ENCODE results near the gene CDHR3. TPM values are rescaled to one million over a fixed set of nuclear protein-coding genes. Genes with fewer than 3 reads are reported as not detected.
"Not testable (repeated sequence)": the region's sequence is repeated elsewhere in the genome, so short reads cannot be mapped to it uniquely, and the experiment has no call there.

CDHR3 gene
- polyA plus RNA-seq, 2 donors, result 0.66 to 0.88 TPM

GRCh38 chr7:105979405-105979804 is 16.3 kb downstream of the CDHR3 start:
- Histone ChIP-seq H3K27ac (ENCODE audit: low read depth in 2 of 2, low read length in 1 of 2) (no peak overlapping the region), H3K4me1 (ENCODE audit: control insufficient read depth in 2 of 2, insufficient read depth in 2 of 2, low read length in 1 of 2) (no peaks in the 10 kb centered on the region), H3K4me3 (ENCODE audit: low read depth in 1 of 2, low read length in 2 of 2) (no peak overlapping the region), H3K36me3 (ENCODE audit: control insufficient read depth in 2 of 2, insufficient read depth in 2 of 2, low read length in 1 of 2) (no peaks in the 10 kb centered on the region), H3K9me3 (ENCODE audit: control insufficient read depth in 2 of 2, insufficient read depth in 1 of 2, low read depth in 1 of 2, low read length in 1 of 2) (no peaks in the 10 kb centered on the region), H3K27me3 (ENCODE audit: control insufficient read depth in 1 of 2, insufficient read depth in 2 of 2, low read length in 2 of 2) (no peaks in the 10 kb centered on the region)
- WGBS, 2 donors, result 86 to 92% methylated on average over 2 of the region's 2 CpGs

DNA sequence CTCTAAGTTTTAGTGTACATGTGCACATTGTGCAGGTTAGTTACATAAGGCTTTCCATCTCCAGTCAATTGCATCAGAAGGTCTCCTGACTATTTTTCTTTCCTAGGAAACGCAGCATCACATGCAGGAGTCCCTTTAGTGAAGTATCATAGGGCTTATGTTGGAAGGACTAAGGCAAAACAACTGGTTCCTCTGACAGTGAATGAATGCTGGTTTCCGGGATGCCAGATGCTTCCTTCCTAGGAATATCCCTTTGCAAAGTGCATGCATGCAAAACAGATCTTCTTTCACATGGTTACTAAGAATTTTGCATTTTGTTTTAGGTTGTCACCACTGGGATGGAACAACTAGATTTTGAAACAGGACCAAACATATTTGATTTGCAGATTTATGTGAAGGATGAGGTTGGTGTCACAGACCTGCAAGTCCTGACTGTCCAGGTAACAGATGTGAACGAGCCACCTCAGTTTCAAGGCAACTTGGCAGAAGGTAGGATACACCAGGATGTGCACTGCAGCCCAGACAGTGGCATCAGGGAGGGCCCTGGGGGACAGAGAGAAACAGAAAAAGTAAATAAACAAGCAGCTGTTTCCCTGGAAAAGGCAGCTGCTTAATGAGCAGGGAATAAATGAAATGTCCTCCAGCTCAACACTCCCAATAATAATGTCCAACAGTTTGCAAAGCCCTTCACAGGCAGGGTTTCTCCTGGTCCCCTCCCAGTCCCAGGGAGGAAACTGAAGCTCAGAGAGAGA is 17.8 kb downstream of the CDHR3 start:
- H3K36me3 ChIP-seq (ENCODE audit: control insufficient read depth in 2 of 2, insufficient read depth in 2 of 2, low read length in 1 of 2), result no peaks in the 10 kb centered on the region
- 71 to 76% methylated on average over 3 of the region's 3 CpGs for WGBS, 2 donors
- H3K4me3 ChIP-seq (ENCODE audit: low read depth in 1 of 2, low read length in 2 of 2), result no peak overlapping the region
- no peaks in the 10 kb centered on the region for H3K27me3 ChIP-seq (ENCODE audit: control insufficient read depth in 1 of 2, insufficient read depth in 2 of 2, low read length in 2 of 2)
- no peaks in the 10 kb centered on the region for H3K4me1 ChIP-seq (ENCODE audit: control insufficient read depth in 2 of 2, insufficient read depth in 2 of 2, low read length in 1 of 2)
- H3K9me3 ChIP-seq (ENCODE audit: control insufficient read depth in 2 of 2, insufficient read depth in 1 of 2, low read depth in 1 of 2, low read length in 1 of 2), result no peaks in the 10 kb centered on the region
- H3K27ac ChIP-seq (ENCODE audit: low read depth in 2 of 2, low read length in 1 of 2), result no peak overlapping the region

DNA sequence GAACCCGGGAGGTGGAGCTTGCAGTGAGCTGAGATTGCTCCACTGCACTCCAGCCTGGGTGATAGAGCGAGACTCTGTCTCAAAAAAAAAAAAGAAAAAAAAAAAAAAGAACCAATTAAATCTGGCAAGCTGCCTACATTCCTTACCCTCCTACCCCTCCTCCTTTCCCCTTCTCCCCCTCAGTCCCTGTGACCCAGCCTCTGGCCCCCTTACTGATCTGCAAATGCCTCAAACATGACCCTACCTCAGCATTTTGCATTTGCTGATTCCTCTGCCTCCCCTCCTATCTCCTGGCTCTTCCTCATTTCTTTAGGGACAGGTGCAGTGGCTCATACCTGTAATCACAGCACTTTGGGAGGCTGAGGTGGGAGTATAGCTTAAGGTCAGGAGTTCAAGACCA is 19.3 kb downstream of the CDHR3 start:
- Histone ChIP-seq H3K4me3 (ENCODE audit: low read depth in 1 of 2, low read length in 2 of 2) (no peak overlapping the region), H3K9me3 (ENCODE audit: control insufficient read depth in 2 of 2, insufficient read depth in 1 of 2, low read depth in 1 of 2, low read length in 1 of 2) (no peaks in the 10 kb centered on the region), H3K4me1 (ENCODE audit: control insufficient read depth in 2 of 2, insufficient read depth in 2 of 2, low read length in 1 of 2) (no peaks in the 10 kb centered on the region), H3K36me3 (ENCODE audit: control insufficient read depth in 2 of 2, insufficient read depth in 2 of 2, low read length in 1 of 2) (no peaks in the 10 kb centered on the region), H3K27ac (ENCODE audit: low read depth in 2 of 2, low read length in 1 of 2) (no peak overlapping the region), H3K27me3 (ENCODE audit: control insufficient read depth in 1 of 2, insufficient read depth in 2 of 2, low read length in 2 of 2) (no peaks in the 10 kb centered on the region)
- WGBS, 2 donors, result 89% methylated on average over 2 of the region's 2 CpGs; no CpG with 5 or more reads in 1 of the 2 donors

DNA sequence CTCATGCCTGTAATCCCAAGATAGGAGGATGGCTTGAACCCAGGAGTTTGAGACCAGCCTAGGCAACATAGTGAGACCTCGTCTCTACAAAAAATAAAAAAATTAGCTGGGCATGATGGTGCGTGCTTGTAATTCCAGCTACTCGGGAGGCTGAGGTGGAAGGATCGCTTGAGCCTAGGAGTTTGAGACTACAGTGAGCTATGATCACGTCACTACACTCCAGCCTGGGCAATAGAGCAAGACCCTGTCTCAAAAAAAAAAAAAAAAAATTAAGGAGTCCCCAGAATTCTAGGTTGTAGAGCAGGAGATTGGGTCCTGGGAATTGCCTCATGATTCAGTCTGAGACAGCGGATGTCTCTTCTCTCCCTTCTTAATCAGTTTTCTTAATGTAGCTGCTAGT is 21.7 kb downstream of the CDHR3 start:
- not testable (repeated sequence) for H3K36me3 ChIP-seq (ENCODE audit: control insufficient read depth in 2 of 2, insufficient read depth in 2 of 2, low read length in 1 of 2); H3K27me3 ChIP-seq (ENCODE audit: control insufficient read depth in 1 of 2, insufficient read depth in 2 of 2, low read length in 2 of 2); H3K27ac ChIP-seq (ENCODE audit: low read depth in 2 of 2, low read length in 1 of 2); H3K9me3 ChIP-seq (ENCODE audit: control insufficient read depth in 2 of 2, insufficient read depth in 1 of 2, low read depth in 1 of 2, low read length in 1 of 2); H3K4me1 ChIP-seq (ENCODE audit: control insufficient read depth in 2 of 2, insufficient read depth in 2 of 2, low read length in 1 of 2); H3K4me3 ChIP-seq (ENCODE audit: low read depth in 1 of 2, low read length in 2 of 2)
- WGBS, 2 donors, result 92 to 94% methylated on average over 6 of the region's 6 CpGs

DNA sequence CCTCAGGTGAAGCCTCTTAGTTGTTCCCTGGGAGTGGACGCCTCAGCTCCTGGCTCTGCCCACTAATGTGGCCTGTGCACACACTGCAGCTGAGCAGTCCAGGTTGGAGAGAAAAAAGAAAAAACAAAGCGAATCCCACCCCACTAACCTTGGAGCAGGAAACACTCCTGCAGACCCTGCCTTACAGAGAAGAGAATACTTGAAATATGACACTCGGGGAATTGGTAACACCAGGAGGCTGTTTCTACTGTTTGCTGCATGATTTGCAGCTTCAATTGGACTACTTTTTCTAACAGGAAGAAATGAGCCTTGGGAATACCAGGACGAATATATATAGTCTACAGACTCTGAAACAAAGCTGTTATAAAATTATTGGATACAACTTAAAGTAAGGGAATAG is 22.2 kb downstream of the CDHR3 start:
- no peaks in the 10 kb centered on the region for H3K36me3 ChIP-seq (ENCODE audit: control insufficient read depth in 2 of 2, insufficient read depth in 2 of 2, low read length in 1 of 2)
- H3K4me3 ChIP-seq (ENCODE audit: low read depth in 1 of 2, low read length in 2 of 2), result no peak overlapping the region
- no peaks in the 10 kb centered on the region for H3K27me3 ChIP-seq (ENCODE audit: control insufficient read depth in 1 of 2, insufficient read depth in 2 of 2, low read length in 2 of 2)
- H3K27ac ChIP-seq (ENCODE audit: low read depth in 2 of 2, low read length in 1 of 2), result no peak overlapping the region
- H3K4me1 ChIP-seq (ENCODE audit: control insufficient read depth in 2 of 2, insufficient read depth in 2 of 2, low read length in 1 of 2), result peaks cover 0 to 2% of the 10 kb centered on the region in 2 donors
- 80 to 81% methylated on average over 4 of the region's 4 CpGs for WGBS, 2 donors
- H3K9me3 ChIP-seq (ENCODE audit: control insufficient read depth in 2 of 2, insufficient read depth in 1 of 2, low read depth in 1 of 2, low read length in 1 of 2), result no peaks in the 10 kb centered on the region

- H3K4me1 ChIP-seq (ENCODE audit: control insufficient read depth in 2 of 2, insufficient read depth in 2 of 2, low read length in 1 of 2), result peaks cover 0 to 2% of the 10 kb centered on the region in 2 donors
- no peak overlapping the region for H3K27ac ChIP-seq (ENCODE audit: low read depth in 2 of 2, low read length in 1 of 2)
- no peaks in the 10 kb centered on the region for H3K36me3 ChIP-seq (ENCODE audit: control insufficient read depth in 2 of 2, insufficient read depth in 2 of 2, low read length in 1 of 2)
- H3K27me3 ChIP-seq (ENCODE audit: control insufficient read depth in 1 of 2, insufficient read depth in 2 of 2, low read length in 2 of 2), result no peaks in the 10 kb centered on the region
- H3K4me3 ChIP-seq (ENCODE audit: low read depth in 1 of 2, low read length in 2 of 2), result no peak overlapping the region
- WGBS, 2 donors, result 85 to 91% methylated on average over 2 of the region's 2 CpGs
- no peaks in the 10 kb centered on the region for H3K9me3 ChIP-seq (ENCODE audit: control insufficient read depth in 2 of 2, insufficient read depth in 1 of 2, low read depth in 1 of 2, low read length in 1 of 2)
Measured at GRCh38 chr7:105985672-105986215, 22.7 kb downstream of the CDHR3 start.

DNA sequence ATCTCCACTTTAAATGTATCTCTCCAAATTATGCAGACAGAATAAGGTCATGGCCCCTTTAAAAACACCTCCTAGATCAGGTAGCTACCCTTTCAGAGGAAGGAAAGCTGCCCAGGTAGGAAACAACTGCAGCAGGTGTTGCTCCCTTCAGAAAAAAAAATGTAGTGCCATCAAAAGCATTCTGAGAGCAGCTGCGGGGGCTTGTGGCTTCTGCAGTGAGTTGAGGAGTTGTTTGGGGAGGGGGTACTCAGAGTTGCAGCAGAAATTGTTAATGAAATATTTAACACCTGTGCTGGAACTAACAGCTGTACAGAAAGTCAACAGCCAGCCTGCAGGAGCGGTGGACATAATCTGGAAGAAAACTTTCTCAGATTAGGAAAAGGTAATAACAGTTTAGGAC is 24.0 kb downstream of the CDHR3 start:
- no peak overlapping the region for H3K27ac ChIP-seq (ENCODE audit: low read depth in 2 of 2, low read length in 1 of 2)
- no peaks in the 10 kb centered on the region for H3K36me3 ChIP-seq (ENCODE audit: control insufficient read depth in 2 of 2, insufficient read depth in 2 of 2, low read length in 1 of 2)
- H3K27me3 ChIP-seq (ENCODE audit: control insufficient read depth in 1 of 2, insufficient read depth in 2 of 2, low read length in 2 of 2), result no peaks in the 10 kb centered on the region
- H3K4me1 ChIP-seq (ENCODE audit: control insufficient read depth in 2 of 2, insufficient read depth in 2 of 2, low read length in 1 of 2), result peaks cover 0 to 2% of the 10 kb centered on the region in 2 donors
- H3K4me3 ChIP-seq (ENCODE audit: low read depth in 1 of 2, low read length in 2 of 2), result no peak overlapping the region
- no peaks in the 10 kb centered on the region for H3K9me3 ChIP-seq (ENCODE audit: control insufficient read depth in 2 of 2, insufficient read depth in 1 of 2, low read depth in 1 of 2, low read length in 1 of 2)
- WGBS, 2 donors, result 66 to 84% methylated on average over 2 of the region's 2 CpGs

GRCh38 chr7:105988276-105988675 is 25.2 kb downstream of the CDHR3 start:
- 68 to 78% methylated on average over 3 of the region's 3 CpGs for WGBS, 2 donors
- Histone ChIP-seq H3K27me3 (ENCODE audit: control insufficient read depth in 1 of 2, insufficient read depth in 2 of 2, low read length in 2 of 2) (no peaks in the 10 kb centered on the region), H3K4me1 (ENCODE audit: control insufficient read depth in 2 of 2, insufficient read depth in 2 of 2, low read length in 1 of 2) (peaks cover 0 to 2% of the 10 kb centered on the region in 2 donors), H3K27ac (ENCODE audit: low read depth in 2 of 2, low read length in 1 of 2) (no peak overlapping the region), H3K9me3 (ENCODE audit: control insufficient read depth in 2 of 2, insufficient read depth in 1 of 2, low read depth in 1 of 2, low read length in 1 of 2) (no peaks in the 10 kb centered on the region), H3K4me3 (ENCODE audit: low read depth in 1 of 2, low read length in 2 of 2) (no peak overlapping the region), H3K36me3 (ENCODE audit: control insufficient read depth in 2 of 2, insufficient read depth in 2 of 2, low read length in 1 of 2) (no peaks in the 10 kb centered on the region)

- peaks cover 0 to 2% of the 10 kb centered on the region in 2 donors for H3K4me1 ChIP-seq (ENCODE audit: control insufficient read depth in 2 of 2, insufficient read depth in 2 of 2, low read length in 1 of 2)
- no peaks in the 10 kb centered on the region for H3K27me3 ChIP-seq (ENCODE audit: control insufficient read depth in 1 of 2, insufficient read depth in 2 of 2, low read length in 2 of 2)
- H3K27ac ChIP-seq (ENCODE audit: low read depth in 2 of 2, low read length in 1 of 2), result no peak overlapping the region
- no peak overlapping the region for H3K4me3 ChIP-seq (ENCODE audit: low read depth in 1 of 2, low read length in 2 of 2)
- H3K36me3 ChIP-seq (ENCODE audit: control insufficient read depth in 2 of 2, insufficient read depth in 2 of 2, low read length in 1 of 2), result no peaks in the 10 kb centered on the region
- no peaks in the 10 kb centered on the region for H3K9me3 ChIP-seq (ENCODE audit: control insufficient read depth in 2 of 2, insufficient read depth in 1 of 2, low read depth in 1 of 2, low read length in 1 of 2)
- 43 to 69% methylated on average over 2 of the region's 2 CpGs for WGBS, 2 donors
Measured at GRCh38 chr7:105989191-105989590, 26.1 kb downstream of the CDHR3 start.

DNA sequence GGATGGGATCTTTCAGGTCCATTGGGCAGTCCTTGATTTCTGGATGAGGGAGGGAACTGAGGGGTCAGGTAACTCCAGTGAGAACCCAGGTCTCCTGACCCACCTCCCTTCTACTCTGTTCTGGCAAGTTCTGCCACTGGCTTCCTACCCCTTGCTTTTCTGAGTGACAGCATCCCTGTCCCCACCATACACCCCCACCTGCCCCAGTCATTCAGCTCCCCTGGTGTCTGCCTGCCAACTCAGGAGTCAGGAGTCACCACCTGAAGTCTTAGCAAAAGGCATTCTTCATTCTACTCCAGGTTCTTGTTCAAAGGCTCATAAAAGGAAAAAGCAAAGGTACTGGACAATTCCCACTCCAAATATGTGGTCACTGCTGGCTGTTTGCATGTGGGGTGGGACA is 26.6 kb downstream of the CDHR3 start:
- no peaks in the 10 kb centered on the region for H3K36me3 ChIP-seq (ENCODE audit: control insufficient read depth in 2 of 2, insufficient read depth in 2 of 2, low read length in 1 of 2)

More for the DNA sequence above, 26.6 kb downstream of the CDHR3 start:
- Histone ChIP-seq H3K4me1 (ENCODE audit: control insufficient read depth in 2 of 2, insufficient read depth in 2 of 2, low read length in 1 of 2) (peaks cover 0 to 2% of the 10 kb centered on the region in 2 donors), H3K9me3 (ENCODE audit: control insufficient read depth in 2 of 2, insufficient read depth in 1 of 2, low read depth in 1 of 2, low read length in 1 of 2) (no peaks in the 10 kb centered on the region), H3K27me3 (ENCODE audit: control insufficient read depth in 1 of 2, insufficient read depth in 2 of 2, low read length in 2 of 2) (no peaks in the 10 kb centered on the region), H3K27ac (ENCODE audit: low read depth in 2 of 2, low read length in 1 of 2) (no peak overlapping the region), H3K4me3 (ENCODE audit: low read depth in 1 of 2, low read length in 2 of 2) (no peak overlapping the region)
